Urothelium cell line (cell line): ENCODE measurements around the gene PANK4.

ENCODE experiments used
- DNase-seq: peaks from one replicate; pipeline ENCODE4 v3.0.0; 2011; ENCODE audit warnings: low spot score, mixed read lengths
- FAIRE-seq: peaks from 2 replicates; lab custom pipeline; 2011; peaks lifted over from hg19 to GRCh38; lab: Jason Lieb, UNC

PANK4 gene

GRCh38 chr1:2501041-2501819, 25.2 kb downstream of the PANK4 start:
- DNase-seq (no peak), FAIRE-seq (no peak)

DNA sequence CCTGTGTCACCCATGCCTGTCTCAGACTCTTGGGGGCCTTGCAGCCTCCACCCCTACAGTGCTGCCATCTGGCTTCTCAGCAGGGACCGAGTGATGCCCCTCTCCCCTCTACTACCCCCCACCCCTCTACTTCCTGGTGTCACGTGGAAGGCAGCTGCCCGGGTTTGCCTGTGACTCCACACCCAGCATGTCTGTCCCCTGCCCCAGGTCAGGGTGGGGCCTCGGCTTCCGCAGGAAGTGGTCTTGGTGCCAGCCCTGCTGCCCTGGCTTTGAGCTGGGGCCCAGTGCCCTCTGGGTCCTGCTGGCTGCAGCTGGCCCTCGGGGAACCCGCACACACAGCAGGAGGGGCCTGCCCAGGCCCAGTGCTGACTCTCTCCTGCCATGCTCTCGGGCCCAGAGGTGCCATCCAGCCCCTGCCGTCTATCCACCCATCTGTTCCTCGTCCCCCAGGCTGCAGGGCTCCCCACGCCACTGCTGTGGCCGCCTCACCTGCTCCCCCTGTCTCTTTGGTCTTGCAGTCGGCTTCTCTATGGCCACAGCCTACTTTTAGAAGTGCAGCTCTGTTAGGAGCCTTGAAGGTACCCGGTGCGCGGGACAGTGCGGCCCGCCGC, 26.3 kb downstream of the PANK4 start:
- FAIRE-seq (no peak), DNase-seq (no peak)

GRCh38 chr1:2499260-2499659, 27.1 kb downstream of the PANK4 start:
- DNase-seq, result no peak
- FAIRE-seq, result no peak

DNA sequence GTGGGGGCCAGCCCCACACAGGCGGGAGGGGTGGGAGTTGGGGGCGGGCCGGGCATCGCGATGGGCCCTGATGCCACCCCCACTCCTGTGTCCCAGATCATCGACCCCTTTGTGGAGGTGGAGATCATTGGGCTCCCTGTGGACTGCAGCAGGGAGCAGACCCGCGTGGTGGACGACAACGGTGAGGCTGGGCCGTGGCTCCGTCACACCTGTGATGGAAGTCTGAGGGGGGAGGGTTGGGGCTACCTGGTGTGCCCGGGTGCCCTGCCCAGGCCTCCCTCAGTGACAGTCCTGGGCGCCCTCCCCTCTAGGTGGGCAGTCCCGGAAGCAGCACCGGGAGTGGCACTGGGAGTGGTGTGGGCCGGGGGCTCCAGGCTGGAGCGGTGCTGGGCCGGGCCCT, 27.7 kb downstream of the PANK4 start:
- DNase-seq (no peak), FAIRE-seq (no peak)

DNA sequence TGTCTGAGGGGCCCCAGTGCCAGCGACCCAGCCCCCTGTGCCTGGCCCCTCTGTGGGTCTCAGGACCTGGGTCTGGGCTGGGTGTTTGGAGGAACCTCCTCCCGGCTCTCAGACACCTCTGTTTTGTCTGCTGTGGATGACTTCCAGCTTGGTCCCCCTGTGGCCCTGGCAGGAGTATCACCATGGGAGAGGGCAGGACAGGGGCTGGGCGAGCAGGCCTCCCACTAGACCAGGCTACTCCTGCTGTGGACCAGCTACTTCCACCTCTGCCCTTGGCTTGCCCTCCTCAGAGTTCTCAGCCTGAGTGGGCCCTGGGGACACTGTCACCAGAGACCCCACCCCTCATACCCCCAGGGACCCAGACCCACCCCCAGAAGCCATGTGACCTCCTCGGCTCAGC, 28.5 kb downstream of the PANK4 start:
- FAIRE-seq (no peak), DNase-seq (no peak)

DNA sequence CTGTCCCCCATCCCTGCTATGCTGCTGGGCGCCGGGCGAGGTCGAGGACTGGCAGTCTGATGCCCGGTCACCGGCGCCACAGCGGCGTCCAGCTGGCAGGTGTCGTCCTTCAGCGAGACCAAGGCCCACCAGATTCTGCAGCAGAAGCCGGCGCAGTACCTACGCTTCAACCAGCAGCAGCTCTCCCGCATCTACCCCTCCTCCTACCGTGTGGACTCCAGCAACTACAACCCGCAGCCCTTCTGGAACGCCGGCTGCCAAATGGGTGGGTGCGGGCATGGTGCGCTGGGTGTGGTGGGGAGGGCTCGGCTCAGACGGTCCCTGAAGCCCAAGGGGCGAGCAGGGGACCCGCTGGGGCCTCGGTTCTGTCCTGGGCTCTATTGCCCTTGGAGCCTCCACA, 29.6 kb downstream of the PANK4 start:
- DNase-seq (no peak), FAIRE-seq (no peak)

GRCh38 chr1:2496087-2496622, 30.2 kb downstream of the PANK4 start:
- DNase-seq (no peak), FAIRE-seq (no peak)

DNA sequence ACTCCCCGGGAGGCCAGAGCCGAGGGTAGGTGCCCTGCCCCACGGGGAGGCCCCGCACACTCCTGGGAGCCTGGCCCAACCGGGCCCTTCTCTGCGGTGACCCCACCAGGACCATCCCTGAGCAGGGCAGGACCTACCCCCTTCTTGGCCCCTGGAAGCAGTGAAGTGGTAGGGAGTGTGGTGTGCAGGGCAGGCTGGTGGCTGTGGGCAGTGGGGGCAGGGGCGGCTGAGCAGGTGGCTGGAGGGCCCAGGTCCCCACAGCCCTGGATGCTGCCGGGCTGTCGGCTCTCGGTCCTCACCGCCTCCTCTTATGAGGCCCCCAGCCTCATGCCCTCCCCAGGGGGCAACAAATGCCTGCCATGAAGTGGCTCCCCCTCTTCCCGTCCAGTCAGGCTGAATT, 30.9 kb downstream of the PANK4 start:
- DNase-seq (no peak), FAIRE-seq (no peak)

GRCh38 chr1:2495026-2495425, 31.4 kb downstream of the PANK4 start:
- FAIRE-seq (no peak), DNase-seq (no peak)

DNA sequence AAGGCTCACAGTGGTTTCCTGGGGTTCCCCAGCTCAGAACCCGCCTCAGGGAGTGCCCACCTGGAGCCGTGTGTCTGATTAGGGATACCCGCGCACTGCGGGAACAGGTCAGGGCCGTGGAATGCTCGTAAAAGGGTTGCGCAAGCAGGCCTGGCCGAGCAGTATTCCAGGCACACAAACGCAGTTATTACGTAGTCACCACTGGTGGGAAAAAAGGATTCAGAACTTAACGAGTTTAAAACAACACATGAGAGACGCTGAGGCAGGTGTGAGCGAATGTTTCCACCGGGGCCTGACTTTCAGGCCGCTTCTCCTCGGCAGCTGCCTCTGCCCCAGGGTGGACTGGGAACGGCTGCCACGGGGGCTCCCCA, 32.1 kb downstream of the PANK4 start:
- FAIRE-seq, result no peak

GRCh38 chr1:2493691-2494322, 32.6 kb downstream of the PANK4 start:
- DNase-seq (no peak), FAIRE-seq (no peak)

More for the DNA sequence above, 32.1 kb downstream of the PANK4 start:
- peak; percentile 75 for DNase-seq

DNA sequence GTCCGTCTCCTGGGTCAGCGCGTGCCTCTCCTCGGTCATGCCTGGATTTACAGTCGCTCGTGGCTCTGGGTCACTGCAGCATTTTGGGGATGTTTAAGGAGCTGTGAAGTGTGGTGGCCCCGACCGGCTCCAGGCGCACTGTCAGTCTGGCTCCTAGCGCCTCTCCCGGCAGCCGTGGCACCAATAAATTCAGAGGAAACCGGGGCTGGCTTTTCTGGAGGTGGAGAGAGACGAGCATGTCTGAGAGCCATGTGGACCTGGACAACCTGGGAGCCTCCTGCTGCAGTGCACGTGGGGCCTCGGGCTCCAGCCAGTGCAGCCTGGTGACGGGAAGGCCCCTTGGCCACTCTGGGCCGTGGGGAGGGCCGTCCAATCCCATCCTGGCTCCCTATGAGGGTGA, 33.2 kb downstream of the PANK4 start:
- no peak for DNase-seq
- FAIRE-seq, result no peak

- FAIRE-seq (no peak), DNase-seq (no peak)
Measured at GRCh38 chr1:2492091-2492490, 34.3 kb downstream of the PANK4 start.

GRCh38 chr1:2489615-2490014, 36.8 kb downstream of the PANK4 start:
- FAIRE-seq (no peak), DNase-seq (no peak)

DNA sequence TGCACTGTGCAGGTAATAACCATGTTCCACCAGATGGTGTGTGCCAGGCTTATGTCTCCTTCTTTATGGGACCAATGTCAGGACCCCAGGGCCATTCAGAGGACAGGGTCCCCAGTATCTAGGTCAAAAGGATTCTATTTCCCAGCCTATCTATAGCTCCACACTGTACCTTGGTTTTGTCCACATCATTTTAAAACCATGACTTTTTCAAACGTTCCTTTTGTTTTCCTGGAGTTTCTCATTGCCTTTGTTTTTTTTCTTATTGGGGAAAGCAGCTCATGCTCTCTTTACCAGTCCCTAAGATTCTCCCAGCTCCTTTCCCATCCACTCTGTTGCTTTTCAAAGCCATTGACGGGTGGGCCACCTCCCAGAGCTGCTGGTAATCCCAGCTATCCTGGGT, 37.7 kb downstream of the PANK4 start:
- FAIRE-seq (no peak), DNase-seq (no peak)

- DNase-seq (no peak), FAIRE-seq (no peak)
Measured at GRCh38 chr1:2486558-2486957, 39.8 kb downstream of the PANK4 start.

GRCh38 chr1:2486041-2486440, 40.4 kb downstream of the PANK4 start:
- DNase-seq (no peak), FAIRE-seq (no peak)

GRCh38 chr1:2483970-2484369, 42.4 kb downstream of the PANK4 start:
- no peak for FAIRE-seq
- no peak for DNase-seq

DNA sequence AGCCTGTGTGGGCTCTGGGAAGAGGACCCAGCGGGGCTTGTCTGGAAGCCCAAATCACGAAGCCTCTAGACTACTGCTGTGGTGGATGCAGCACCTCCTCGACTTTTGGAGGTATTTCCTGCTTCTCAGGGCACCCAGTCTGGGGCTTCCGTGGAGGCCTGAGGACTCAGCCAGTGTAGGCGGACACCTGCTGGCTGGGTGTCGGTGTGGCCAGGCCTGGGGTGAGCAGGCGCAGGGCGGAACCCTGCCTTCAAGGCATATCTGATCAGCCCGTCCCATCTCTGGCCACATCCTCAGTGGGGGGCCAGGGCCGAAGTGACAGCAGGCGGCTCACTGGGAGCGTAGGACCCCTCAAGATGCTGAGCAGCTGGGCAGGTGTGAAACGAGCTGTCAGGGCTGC, 43.4 kb downstream of the PANK4 start:
- DNase-seq (no peak), FAIRE-seq (no peak)

- FAIRE-seq, result no peak
- no peak for DNase-seq
Measured at GRCh38 chr1:2482588-2482987, 43.8 kb downstream of the PANK4 start.

- no peak for DNase-seq
Measured at GRCh38 chr1:2481885-2482284, 44.5 kb downstream of the PANK4 start.

DNA sequence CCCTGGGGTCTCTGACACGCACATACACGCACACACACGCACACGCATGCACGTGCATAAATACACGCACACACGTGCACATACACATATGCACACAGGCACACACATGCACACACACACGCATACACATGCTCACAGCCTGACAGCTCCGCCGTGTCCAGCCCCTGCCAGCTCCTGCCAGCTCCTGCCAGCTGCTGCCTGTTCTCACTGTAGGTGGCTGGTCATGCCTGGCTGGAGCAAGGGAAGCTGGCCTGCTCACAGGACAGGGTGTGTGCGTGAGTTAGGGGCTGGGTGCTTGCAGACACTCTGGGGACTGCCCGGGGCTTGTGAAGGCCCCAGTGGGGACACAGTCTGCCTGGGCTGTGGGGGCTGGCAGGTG, 45.4 kb downstream of the PANK4 start:
- FAIRE-seq (no peak), DNase-seq (no peak)

More at GRCh38 chr1:2481885-2482284, 44.5 kb downstream of the PANK4 start:
- no peak for FAIRE-seq
